Activated naive CD4-positive, alpha-beta T cell treated with Interleukin-2 at 50 U/mL for 16 hours (primary cell): ENCODE data around the gene NFIA.

ENCODE experiments used
- DNase-seq: peaks from one replicate; pipeline ENCODE4 v3.0.0-alpha.2; 2020

Gene NFIA

DNA sequence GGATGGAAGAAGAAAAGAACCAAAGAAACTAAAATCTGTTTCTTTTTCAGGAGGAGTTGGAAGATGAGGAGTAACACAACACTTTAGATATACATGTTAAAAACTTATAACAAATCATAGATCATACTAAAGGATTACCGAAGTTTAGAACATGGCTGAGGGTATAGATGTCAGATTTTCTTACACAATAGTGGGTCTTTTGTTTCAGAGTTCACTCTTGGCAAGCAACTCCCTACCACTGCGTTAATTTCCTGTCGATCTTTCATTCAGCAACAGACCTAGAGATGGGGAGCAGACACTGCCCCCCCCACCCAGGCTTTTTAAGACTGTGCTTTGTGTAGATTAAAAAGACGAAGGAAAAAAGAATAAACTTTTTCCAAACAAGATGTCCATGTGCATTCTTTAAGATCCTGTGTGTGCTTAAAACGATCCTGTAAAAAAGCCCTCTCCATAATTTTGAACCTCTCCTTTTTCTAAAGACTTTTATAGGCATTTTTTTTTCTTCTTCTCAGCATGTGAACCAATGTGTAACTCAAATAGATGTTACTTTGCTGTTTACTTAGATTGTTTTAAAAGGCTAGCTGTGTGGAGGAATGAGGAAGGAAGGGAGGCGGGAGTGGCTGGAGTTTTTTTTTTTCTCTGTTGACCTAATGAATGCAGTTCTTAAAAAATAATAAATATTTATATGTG is 50.4 kb downstream of the NFIA start:
- no peak for DNase-seq

DNA sequence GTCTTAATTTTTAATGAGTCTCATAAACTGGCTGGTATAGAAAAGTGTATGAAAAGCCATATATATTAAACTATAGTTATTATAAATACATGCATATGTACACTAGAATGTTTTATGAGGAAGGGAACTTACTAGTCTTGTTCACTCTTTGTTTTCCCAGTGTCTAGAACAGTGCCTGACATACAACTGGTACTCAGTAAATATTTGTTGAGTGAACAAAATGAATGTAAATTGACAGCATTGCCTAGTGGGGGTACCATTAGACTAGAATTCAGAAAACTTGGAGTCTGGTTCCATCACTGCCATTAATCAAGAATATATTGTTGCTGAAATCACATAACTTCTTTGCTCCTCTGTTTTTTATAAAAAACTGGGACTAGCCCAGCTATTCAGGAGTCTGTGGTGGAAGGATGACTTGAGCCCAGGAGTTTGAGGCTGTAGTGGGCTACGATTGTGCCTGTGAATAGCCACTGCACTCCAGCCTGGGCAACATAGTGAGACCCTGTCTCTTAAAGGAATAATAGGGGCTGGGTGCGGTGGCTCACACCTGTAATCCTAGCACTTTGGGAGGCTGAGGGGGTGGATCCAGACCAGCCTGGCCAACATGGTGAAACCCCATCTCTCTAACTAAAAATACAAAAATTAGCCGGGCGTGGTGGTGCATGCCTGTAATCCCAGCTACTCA is 51.1 kb downstream of the NFIA start:
- no peak for DNase-seq

DNA sequence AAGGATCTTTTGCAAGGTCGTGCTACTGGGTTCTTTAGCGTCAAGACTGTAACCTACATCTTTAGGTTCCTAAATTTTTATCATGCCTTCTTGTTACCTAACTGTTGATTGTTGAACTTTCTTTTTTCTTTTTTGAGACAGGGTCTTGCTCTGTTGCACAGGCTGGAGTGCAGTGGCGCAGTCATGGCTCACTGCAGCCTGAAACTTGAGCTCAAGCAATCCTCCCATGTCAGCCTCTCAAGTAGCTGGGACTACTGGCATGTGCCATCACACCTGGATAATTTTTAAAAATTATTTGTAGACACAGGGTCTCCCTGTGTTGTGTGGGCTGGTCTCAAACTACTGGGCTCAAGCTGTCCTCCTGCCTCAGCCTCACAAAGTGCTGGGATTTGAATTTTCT is 52.9 kb downstream of the NFIA start:
- no peak for DNase-seq

DNA sequence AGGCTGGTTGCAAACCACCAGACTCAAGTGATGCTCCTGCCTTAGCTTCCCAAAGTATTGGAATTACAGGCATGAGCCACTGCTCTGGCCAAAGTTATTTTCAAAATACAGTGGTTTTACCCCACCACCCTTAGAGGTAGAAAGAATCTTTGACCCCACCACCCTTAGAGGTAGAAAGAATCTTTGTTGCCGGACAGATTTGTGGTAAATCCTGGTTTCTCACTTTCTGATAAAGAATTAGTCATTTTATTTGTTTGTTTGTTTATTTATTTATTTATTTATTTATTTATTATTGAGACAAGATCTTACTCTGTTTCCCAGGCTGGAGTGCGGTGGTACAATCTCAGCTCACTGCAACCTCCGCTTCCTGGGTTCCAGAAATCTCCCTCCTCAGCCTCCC is 55.9 kb downstream of the NFIA start:
- no peak for DNase-seq

DNA sequence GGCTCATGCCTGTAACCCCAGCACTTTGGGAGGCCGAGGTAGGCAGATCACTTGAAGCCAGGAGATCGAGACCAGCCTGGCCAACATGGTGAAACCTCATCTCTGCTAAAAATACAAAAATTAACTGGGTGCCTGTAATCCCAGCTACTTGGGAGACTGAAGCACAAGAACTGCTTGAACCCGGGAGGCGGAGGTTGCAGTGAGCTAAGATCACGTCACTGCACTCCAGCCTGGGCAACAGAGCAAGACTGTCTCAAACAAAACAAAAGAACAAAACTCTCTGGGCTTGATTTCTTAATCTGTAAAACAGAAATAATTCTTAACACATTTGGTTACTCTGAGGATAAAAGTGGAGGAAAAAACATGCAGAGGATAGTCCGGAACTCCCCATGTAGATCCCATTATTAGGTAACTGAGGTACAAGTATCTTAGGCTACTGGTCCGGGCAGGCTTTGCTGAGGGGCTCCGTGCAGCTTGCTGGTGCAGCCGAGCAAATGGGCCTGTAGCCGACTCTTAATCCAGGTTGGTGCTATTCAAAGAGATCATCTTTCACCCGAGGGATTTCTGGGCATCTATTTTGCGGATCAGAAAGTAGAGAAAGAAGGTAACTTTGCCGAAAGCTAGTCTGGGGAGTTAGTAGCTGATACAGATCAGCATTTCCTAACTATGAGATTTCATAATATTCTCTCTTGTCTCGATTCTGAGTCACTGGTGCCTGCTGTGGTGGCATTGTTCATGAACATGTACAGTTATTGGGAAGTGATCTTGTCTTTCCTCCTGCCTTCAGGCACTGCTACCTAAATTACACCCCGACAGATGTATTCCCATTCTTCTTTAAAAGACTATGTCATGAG is 56.8 kb downstream of the NFIA start:
- DNase-seq: no peak

DNA sequence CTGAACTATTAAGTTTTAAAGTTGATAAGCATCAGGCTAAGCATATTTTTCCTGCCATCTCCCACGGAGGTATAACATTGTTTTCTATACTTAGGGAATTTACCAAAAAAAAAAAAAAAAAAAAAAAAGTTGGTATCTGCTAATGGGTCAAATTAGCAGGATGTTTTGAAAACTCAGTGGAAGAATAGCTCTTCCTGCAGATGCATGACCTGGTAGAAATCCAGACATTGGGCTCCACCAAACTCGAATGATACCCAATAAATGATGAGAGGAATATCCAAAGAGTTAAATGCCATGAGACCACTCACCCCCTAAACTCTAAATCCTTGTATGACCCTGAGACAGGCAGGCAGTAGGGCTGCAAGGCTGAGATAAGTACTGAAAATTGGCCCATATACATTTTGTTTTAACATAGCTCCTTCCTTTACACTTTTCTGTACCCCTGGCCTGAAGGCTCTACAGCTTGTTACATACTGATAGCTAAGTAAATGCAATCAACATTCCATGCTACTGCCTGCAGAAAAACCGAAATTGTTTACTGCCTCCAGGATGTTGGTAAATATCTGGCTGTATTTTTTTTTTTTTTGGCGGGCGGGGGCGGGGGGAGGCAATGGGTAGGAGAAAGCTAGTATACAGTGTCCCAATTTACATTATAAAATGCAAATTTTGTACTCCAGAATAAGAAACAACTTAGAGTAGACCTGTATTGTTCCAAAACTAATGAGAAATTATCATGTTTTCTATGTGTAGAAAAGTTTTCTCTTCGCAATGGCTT is 57.6 kb downstream of the NFIA start:
- DNase-seq: no peak

DNA sequence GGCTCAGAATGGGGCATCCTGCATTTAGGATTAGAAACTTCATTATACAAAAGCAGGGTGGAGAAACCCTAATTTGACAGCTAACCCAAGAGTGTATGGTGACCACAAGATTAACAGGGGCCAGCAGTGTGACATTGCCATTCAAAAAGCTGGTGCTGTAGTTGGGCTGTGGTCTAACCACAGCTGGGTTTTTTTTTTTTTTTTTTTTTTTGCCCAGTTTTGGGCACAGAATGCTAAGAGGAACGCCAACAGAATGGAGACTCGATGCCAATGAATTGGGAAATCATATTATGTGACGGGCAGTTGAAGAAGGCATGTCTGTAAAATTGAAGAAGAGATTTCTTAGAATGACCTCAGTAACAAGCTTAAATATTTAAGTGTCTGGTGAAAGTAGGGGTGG is 58.4 kb downstream of the NFIA start:
- no peak for DNase-seq

DNA sequence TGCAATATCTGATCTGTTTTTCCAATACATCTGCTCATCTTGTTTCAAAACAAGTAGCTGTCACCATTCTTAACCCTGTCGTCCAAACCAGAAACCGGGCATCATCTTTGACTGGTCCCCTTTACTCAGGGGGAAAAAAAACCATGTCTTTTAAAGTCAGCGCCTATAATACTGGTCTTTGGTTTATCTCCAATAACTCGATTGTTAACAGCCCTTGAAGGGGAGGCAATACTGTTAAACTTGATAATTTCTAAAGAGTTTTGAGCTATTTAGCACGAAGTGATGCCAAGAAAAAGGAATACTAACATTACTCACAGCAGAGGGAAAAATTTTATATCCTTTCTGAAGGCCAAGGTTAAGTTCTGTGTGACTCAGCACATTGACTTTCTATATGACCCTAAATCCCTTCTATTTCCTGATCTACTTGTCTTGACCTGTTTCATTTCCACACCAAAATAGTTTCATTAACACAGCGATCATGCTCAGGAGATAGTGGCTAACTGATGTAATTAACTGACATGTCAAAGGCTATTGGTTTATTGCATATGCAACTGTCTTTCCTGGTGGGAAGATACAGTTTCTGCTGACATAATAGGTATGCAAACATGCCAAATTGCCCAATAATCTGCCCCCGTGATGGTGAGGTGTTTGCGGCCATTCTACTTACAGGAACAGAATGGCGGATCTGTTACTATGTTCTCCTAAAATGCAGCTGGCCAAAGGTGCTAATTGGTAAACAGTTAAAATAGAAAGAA is 59.1 kb downstream of the NFIA start:
- DNase-seq: no peak

DNA sequence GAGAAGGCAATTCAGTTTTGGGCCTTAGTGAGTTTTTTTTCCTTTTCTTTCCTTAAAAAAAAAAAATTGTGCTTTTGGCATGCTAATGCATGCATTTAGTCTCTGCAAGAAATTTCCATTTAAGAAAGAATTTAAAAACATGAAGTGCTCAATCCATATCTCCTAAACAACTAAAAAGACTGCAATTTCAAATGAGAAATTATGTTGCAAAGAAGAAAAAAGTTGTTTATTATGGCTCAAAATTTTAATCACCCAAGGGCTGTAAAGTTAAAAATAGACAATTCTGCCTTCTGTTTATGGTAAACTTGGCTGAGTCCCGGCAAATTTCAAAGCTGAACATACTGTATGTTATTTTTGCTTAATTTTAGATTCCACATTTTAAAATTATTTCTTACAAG is 59.7 kb downstream of the NFIA start:
- DNase-seq: no peak

DNA sequence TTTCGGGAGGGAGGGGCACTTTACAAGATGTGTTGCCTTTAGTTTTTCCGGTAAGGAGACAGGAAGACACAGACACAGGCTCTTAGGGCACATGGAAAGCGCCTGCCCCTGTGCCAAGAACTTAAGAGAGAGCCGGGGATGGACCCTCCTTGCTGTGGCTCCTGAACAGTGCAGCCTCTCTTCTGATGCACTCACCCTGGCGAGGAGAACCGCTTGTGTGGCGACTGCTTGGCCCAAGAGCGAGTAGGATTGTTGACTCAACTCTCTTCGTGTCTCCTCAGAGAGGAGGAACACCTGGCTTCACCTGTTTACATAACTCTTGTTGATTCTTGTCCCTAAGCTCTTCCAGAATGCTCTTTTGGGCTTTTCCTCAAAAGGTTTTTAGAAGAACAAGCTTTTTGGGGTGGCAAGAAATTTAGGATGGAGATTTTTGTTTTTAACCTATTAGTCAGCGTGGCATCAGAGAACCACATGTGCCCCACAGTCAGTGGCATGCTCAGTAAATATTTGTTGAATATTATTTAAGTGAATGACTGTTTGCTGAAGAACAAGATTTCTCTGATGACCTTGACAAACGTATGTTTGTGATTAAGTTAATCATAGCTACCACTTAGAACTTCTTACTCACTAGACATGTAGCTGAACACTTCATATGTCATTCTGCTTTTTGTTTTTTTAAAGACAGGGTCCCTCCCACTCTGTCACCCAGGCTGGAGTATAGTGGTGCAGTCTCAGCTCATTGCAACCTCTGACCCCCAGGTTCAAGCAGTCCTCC is 60.6 kb downstream of the NFIA start:
- no peak for DNase-seq

DNA sequence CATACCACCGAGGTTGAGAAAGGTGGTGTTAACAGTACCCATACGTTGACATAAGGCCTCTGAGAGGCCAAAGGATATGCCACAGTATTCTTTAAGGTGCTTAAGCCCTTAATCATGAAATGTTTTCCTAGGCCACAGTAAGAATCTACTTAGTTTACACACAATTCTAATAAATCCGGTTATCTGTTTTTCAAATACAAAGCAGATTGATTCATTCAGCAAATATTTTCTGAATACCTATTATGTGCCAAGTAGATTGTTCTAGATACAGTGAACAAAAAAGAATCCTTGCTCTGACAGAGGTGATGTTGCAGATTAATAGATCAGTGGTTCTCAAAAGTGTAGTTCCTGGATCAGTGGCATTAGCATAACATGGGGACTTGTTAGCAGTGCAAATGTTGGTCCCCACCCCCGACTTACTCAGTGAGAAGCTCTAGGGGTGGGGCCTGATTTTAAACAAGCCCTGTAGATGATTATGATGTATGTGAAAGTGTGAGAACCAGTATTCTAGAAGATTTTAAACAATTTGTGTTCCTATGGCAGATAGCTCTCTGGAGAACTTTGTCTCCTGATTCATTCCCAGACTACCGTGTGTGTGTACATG is 61.6 kb downstream of the NFIA start:
- no peak for DNase-seq

DNA sequence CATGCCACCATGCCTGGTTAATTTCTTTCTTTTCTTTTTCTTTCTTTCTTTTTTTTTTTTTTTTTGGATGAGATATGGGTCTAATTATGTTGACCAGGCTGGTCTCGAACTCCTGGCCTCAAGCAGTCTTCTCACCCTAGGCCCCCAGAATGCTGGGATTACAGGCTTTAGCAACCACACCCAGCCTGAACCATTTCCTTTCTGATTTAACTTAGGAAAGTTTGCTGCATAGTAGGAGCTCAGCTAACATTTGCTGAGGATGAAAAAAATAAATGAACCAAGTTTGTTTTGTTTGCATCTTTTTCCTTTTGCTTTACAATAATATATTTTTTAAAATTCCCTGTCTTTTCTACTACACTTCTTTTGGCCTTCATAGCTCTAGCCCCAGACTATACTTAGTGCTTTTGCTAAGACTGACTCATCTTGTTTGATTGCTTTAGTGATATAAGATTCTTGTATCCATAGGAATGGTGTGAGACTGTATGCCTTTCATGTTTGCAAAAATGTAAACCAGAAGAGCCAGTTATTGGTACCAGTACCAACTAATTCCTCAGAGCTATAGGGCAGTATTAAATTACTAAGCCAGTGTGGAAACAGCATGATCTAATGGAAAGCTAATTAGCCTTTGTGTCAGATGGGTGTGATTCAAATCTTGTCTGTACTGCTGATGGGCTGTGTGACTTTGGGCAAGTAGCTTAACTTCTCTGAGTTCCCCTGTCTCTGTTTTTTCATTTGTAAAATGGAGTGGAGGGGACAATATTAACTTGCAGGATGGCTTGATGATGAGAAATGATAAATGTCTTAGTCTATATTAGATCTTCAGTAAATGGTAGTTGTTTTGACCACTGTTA is 66.9 kb downstream of the NFIA start:
- no peak for DNase-seq

DNA sequence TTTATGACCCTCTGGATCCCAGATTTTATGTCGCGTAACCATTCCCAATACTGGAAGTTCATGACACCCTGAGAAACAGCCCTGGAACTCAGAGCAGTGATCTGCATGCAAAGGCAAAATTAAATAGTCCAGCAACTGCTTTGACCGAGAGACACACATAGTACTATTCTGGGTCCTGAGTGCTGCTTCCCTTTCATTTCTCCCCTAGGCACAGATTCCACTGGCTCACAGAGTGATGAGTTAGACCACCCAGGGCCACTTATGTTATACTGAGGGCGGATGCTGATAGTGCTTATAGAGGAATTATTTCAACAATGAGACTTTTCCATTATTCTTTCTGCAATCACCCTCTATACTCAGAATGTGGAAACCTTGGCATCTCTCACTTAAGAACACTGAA is 69.2 kb downstream of the NFIA start:
- no peak for DNase-seq

DNA sequence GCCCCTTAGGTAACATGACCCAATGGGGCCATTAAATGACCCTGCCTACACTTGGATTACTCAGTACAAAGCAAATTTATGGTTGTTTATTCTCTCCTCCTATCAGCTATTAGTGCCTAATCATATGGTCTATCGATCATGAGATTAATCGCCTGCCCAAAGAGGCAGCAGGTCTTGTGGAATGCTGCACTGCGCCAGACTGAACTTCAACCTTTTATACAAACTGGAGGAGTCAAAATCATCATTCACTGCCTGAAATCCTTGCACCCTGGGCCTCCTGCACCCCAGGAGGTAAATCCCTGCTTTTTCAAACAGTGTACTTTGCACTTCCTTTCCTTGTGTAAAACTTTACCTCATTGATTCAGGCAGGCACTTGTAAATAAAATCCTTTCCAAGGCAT is 69.7 kb downstream of the NFIA start:
- no peak for DNase-seq

DNA sequence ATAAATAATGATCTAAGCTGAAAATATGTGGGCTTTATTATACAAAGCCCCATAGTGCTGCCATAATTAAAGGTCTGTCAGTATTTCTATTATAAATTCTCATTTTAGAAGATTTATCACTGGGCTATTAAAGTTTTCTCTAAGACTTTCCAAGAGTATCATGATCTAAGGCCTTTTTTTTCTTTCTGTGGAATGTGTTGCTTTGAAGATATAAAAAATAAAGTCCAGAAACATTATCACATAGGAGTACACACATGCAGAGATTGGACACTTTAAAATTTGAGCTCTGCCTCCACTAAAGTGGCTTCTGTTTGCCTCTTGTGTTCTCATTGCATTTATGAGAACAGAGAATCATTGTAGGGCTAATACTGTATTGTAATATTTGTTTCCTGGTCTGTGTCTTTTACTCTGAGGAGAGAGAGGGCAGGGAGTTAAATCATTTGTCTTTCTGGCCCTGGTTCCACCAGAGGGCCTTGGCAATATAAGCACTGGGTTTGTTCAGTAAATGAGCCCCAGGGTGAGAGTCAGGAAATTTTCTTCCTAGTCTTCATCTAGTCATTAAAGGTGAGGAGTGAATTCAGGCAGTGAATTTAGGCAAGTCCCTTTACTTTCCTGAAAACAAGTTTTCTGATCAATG is 70.2 kb downstream of the NFIA start:
- DNase-seq: no peak

DNA sequence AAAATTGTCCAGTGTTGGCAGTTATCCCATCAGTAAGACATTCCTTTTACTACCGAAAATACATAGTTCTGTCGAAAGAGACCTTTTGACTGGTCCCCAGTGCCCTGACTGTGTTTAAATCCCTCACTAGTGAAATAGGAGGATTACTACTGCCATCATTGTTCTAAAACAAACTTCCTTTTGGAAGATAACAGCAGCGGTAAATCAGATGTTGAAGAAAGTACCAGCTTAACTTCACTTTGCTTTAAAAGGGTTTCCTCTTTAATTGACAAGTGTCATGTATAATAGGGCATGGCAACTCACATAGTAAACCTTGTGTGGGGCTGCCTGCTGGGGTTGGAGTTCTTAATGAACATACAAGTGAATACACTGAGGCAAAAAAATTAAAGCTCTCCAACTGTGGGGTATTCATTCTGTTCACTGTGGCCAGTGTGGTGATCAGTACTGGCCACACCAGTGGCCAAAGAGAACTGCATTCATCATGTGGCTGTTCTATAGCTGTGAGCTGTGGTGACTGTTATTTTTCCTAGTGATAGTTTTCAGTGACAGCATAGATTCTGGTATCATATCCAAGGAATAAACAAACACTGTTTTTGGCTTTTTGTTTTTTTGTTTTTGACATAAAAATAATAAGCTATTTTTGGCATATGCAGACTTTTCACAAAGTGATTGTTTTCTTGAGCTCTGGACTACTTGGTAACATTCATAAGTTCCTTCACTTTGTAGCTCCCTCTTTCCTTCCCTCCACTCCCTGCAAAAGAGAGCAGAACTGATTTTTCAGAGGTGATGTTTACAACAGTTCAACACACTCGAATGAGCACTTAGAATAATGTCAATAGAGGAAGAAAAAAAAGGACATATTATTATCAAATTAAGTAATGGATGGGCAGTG is 74.5 kb downstream of the NFIA start:
- no peak for DNase-seq

DNA sequence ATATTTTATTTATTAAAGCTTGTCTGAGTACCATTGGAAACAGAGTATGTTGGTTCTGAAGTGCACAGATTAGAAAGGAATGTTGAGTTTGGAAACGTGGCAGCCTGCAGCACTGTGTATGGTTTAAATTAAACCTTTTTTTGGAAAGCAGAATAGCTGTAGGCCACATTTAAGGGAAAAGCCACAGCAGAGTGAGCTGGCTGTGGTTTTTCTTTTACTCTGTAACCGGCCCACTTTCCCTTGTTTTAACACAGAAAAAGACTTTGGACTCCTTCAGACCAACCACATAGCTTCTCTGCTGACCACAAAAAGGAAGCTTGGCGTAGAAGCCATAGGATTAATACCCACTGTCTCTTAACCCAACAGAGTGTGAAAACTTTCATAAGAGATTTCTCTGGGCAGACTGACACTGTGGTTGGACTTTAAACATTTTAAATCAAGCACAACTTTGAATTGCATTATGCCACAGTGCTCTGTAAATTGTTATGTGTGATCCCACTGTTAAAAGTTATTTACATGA is 75.2 kb downstream of the NFIA start:
- DNase-seq: no peak

DNA sequence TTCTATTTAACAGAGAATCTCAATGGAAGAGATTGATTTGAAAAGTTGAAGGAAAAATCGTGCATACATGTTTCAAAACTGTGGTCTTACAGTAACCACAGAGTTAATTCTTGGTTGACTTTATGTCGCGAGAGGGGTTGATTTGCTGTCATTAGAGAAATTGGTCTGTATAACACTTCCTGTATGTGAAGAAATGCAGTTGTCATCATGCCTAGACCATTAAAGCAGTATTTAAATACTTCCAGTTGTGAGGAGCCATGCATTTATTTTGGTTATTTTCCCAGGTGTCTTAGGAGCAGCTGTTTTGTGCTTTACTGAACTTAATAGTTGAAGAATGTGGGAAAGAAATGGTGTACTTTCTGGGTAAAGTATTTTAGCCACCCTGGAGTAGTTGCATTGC is 76.2 kb downstream of the NFIA start:
- no peak for DNase-seq
